Measurements from ENCODE around the gene DTX3L.
A peak's percentile ranks its signal among the peaks of the same experiment; 100 is the strongest.

Gene DTX3L

DNA sequence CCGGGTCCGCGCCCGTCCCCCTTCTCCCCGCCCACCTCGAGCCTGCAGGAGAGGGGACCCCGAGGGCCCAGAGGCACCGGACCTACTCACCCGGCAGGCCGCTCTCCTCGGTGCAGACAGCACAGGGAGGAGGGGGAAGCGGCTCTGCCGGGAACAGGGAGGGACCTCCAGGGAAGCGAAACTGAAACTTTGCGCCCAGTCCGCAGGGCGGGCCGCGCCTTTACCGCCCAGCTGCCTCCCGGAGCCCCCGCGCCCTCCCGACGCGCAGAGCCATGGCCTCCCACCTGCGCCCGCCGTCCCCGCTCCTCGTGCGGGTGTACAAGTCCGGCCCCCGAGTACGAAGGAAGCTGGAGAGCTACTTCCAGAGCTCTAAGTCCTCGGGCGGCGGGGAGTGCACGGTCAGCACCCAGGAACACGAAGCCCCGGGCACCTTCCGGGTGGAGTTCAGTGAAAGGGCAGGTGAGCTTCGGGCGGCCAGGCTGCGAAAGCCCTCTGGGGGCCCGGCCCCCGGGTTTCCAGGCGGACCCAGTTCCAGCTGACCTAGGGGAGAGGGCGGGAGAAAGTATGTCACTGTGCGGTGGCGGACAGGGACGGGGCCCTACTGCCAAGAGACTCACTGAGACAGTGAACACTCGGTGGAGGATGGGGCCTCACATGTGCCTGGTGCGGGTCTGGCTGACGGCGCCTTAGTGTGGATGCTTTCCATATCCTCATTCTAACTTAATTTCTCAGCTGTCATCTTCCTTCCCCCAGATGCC lies at the start of gene DTX3L, which contains the start of gene PARP9:
DTX3L (plus strand) TSS at position 184 of the 758 bp plus-strand sequence; CDS start at position 273, 89 bp downstream.
PARP9 (minus strand) TSS at position 146 of the 758 bp plus-strand sequence. CDS start 4,680 bp downstream, outside the sequence.
- DNase-seq = peak; percentile 80 to 81

GRCh38 chr3:122515020-122515468 lies 49.1 kb upstream of the DTX3L start:
- no peak for DNase-seq

GRCh38 chr3:122515870-122516269 lies 48.3 kb upstream of the DTX3L start:
- DNase-seq = no peak

- DNase-seq = no peak
Measured at GRCh38 chr3:122516846-122517360, 47.2 kb upstream of the DTX3L start.

DNA sequence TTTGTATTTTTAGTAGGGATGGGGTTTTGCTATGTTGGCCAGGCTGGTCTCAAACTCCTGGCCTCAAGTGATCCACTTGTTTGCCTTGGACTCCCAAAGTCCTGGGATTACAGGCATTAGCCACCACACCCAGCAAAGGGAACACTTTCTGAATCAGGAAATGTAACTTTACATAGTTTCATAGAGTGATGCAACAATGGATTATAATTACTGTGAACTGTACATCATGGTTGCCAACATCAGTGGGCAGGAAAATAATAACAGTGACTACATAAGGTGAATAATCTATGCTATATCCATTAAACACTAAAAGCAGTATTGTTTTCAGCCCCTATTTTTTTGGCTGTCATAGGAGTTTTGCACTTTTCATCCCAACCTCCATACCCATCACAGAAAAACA lies 44.4 kb upstream of the DTX3L start:
- DNase-seq = no peak

GRCh38 chr3:122520861-122521260 lies 43.3 kb upstream of the DTX3L start:
- DNase-seq = no peak

- no peak for DNase-seq
Measured at GRCh38 chr3:122523317-122523716, 40.8 kb upstream of the DTX3L start.

- no peak for DNase-seq
Measured at GRCh38 chr3:122530164-122530563, 34.0 kb upstream of the DTX3L start.

- no peak for DNase-seq
Measured at GRCh38 chr3:122533480-122533879, 30.7 kb upstream of the DTX3L start.

DNA sequence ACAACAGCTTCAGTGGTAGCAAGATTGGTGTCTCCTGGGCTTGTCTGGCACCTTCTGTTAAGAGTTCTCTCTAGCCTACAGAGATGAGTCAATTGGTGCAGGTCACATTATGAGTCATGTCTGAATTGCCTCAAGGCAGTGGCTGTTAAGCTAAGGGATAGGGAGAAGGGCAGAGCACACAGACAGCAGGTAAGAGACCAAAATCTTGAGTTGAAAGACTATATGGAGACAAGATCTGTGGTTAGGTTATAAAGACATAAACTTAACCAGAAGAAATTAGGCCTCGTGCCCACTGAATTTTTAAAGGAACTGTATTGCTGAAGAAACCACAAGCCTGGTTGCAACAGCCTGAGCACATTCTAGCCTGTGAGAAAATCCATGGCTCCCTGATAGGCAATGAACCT lies 30.2 kb upstream of the DTX3L start:
- no peak for DNase-seq

GRCh38 chr3:122535964-122536631 lies 28.0 kb upstream of the DTX3L start:
- DNase-seq = no peak

- no peak for DNase-seq
Measured at GRCh38 chr3:122536632-122537001, 27.5 kb upstream of the DTX3L start.

- DNase-seq = no peak
Measured at GRCh38 chr3:122538956-122539490, 25.1 kb upstream of the DTX3L start.

- DNase-seq = no peak
Measured at GRCh38 chr3:122546151-122546550, 18.0 kb upstream of the DTX3L start.

DNA sequence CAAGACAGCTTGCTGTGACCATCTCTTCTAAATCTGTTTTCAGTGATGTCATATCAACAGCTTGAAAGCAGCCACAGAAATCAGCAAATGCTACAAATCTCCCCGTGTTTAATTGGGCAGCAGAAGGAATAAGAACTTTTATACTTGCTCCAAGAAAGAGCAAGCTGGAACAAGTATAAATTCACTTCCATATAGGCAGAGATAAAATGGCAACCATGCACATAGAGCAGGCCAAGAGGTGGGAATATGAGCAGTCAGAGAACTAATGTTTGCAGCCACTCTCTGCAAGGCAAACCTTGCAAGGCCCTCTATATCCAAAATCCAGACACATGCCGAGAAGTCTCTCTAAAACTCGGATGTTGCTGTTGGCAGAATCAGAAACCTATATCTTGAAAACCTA lies 16.1 kb upstream of the DTX3L start:
- no peak for DNase-seq

- DNase-seq = no peak
Measured at GRCh38 chr3:122548619-122549018, 15.5 kb upstream of the DTX3L start.

DNA sequence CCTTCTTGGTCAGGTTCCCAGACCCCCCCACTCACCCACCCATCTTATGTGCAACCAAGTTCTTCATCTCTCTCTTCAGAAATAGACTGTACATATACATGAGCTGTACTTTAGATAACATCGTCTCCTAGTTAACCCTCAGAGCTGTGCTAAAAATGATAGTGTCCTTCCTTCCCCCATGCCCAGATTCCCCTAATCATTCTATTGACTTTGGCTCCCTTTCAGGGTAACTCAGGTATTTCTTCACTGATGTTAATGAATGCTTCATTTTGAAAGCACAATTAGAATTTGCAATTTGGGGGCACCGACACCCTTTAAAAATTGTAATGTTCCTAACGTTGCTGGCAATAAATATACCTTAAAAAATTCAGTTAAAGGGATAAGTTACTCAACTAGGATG lies 11.0 kb upstream of the DTX3L start:
- no peak for DNase-seq

- no peak for DNase-seq
Measured at GRCh38 chr3:122555275-122556071, 8.7 kb upstream of the DTX3L start.

DNA sequence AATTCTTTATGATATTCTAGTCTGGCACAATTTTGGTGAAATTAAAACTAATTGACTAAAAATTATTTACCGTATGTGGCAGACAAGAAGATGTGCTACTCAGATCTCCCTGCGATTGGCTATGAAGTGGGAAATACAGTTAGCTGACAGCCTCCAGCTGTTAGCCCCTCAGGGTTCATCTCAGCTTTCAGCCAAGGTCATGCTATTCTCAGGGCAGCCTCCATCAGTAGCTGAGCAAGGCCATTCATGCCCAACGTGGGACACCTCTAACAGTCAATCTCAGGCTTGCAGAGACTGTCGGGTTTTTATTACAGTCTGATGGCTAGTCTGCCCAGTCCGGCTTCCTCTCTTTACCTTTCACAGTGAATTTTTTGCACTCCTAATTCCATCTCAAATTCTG lies 6.8 kb upstream of the DTX3L start:
- DNase-seq = no peak

DNA sequence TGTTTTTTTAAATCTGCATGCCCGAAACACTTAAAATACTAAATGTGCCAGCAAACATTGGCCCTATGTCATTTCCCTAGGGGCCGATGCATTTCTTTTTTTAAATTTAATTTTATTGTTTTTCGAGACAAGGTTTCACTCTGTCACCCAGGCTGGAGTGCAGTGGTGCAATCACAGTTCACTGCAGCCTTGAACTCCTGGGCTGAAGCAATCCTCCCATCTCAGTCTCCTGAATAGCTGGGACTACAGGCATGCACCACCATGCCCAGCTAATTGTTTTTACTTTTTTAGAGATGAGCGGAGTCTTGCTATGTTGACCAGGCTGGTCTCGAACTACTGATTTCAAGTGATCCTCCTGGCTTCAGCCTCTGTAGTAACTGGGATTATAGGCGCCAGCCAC lies 5.5 kb upstream of the DTX3L start:
- DNase-seq = no peak

DNA sequence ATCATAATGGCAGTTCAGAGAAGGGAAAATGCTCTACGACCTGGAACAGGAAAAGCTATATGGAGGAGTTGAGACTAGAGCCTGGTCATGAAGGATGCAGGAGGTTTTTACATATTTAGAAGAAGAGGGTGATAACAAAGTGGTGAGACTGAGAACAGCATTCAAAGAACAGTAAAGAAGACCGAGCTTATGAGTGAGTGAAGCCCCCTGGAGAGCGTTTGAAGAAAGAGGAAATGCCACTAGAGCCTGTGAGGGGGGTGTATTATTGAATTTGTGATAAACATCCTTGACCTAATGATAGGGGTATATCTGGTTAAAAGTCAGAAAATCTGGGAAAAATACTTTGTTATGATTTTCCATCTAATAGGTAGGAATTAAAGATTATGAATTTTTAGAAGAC lies 4.2 kb upstream of the DTX3L start:
- DNase-seq = no peak

DNA sequence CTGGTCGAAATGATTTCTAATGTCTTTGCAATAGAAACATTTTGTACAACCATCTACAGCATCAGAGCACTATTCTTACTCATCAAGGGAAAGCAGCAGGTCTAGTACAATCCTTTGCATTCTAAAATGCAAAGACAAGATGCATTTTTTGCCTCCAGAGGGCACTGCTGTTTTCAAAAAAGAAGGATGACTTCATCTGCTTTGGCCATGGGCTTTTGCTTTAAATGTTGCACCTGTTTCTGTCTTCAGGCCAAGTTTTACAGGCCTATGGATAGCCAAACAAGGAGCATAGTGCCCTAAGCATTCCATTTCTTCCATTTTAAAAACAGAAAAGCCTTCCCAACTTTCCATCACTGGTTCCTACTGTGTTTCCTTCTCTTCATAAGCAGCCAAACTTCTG lies 3.5 kb upstream of the DTX3L start:
- peak; percentile 64 to 80 for DNase-seq

Data from CD4-positive, alpha-beta T cell treated with Interleukin-4 for 1 hour (primary cell).